HepG2 (cell line): ENCODE results near the gene BCAN. TPM values are rescaled to one million over a fixed set of nuclear protein-coding genes. Genes with fewer than 3 reads are reported as not detected.

Experiments used
- AHR ChIP-seq: IDR thresholded peaks from 2 replicates; pipeline ENCODE4 v1.6.1; 2018; ENCODE audit warnings: missing genetic modification reagents, missing compliant biosample characterization
- DMAP1 ChIP-seq: IDR thresholded peaks from 2 replicates; pipeline ENCODE4 v1.6.1; 2016
- GATAD2A ChIP-seq: IDR thresholded peaks from 2 replicates; pipeline ENCODE4 v1.6.1; 2016
- KMT2A ChIP-seq: sonication (generic); formaldehyde crosslinking; IDR thresholded peaks from 2 replicates; pipeline ENCODE4 v1.4.0; 2020; ENCODE audit warnings: missing genetic modification reagents
- LCORL ChIP-seq, 2 experiments: fragments of 450-650 bp in 1 of 2; sonication (generic) in 1 of 2; formaldehyde crosslinking in 1 of 2; IDR thresholded peaks; 2 replicates each; pipeline versions ENCODE4 v1.5.0 to v1.6.1; 2017 to 2020; ENCODE audit warnings: antibody characterized with exemption in 1 of 2, missing genetic modification reagents in 1 of 2
- PLRG1 ChIP-seq: fragments of 450-650 bp; conservative IDR thresholded peaks from 2 replicates; pipeline ENCODE4 v1.6.1; 2016
- SMARCE1 ChIP-seq: fragments of 450-650 bp; IDR thresholded peaks from 2 replicates; pipeline ENCODE4 v1.6.1; 2017; ENCODE audit warnings: borderline replicate concordance
- TBL1XR1 ChIP-seq: fragments of 150-350 bp; IDR thresholded peaks from 2 replicates; pipeline ENCODE4 v1.6.1; 2014; ENCODE audit warnings: borderline replicate concordance, low read length; ENCODE audit not compliant: partially characterized antibody
- TOPORS ChIP-seq: sonication (generic); formaldehyde crosslinking; IDR thresholded peaks from 2 replicates; pipeline ENCODE4 v1.8.0; 2023; ENCODE audit warnings: mild to moderate bottlenecking, missing genetic modification reagents
- ZBTB26 ChIP-seq: IDR thresholded peaks from 2 replicates; pipeline ENCODE4 v1.6.1; 2016; ENCODE audit warnings: missing compliant biosample characterization, missing genetic modification reagents, borderline replicate concordance
- ZKSCAN5 ChIP-seq: sonication (generic); formaldehyde crosslinking; IDR thresholded peaks from 2 replicates; pipeline ENCODE4 v1.5.1; 2020; ENCODE audit warnings: mild to moderate bottlenecking, missing genetic modification reagents
- ZNF451 ChIP-seq: sonication (generic); formaldehyde crosslinking; IDR thresholded peaks from 2 replicates; pipeline ENCODE4 v1.5.0; 2020; ENCODE audit warnings: mild to moderate bottlenecking, missing genetic modification reagents
- ZNF503 ChIP-seq: sonication (generic); formaldehyde crosslinking; IDR thresholded peaks from 2 replicates; pipeline ENCODE4 v1.4.0; 2020; ENCODE audit warnings: missing genetic modification reagents
- ZNF562 ChIP-seq: sonication (generic); formaldehyde crosslinking; IDR thresholded peaks from 2 replicates; pipeline ENCODE4 v1.8.0; 2022; ENCODE audit warnings: missing genetic modification reagents, borderline replicate concordance
- ZNF761 ChIP-seq: sonication (generic); formaldehyde crosslinking; conservative IDR thresholded peaks from 2 replicates; pipeline ENCODE4 v1.4.0; 2020; ENCODE audit warnings: mild to moderate bottlenecking, missing genetic modification reagents
- polyA plus RNA-seq, 8 experiments: library from polyadenylated mRNA; depleted of rRNA in 3 of 8; stranded (reverse) in 7 of 8; unstranded in 1 of 8; fragments of >200 nt; fragmentation: Illumina TruSeq in 4 of 8; extraction: Trizol in 4 of 8; gene quantifications; 2 replicates each; pipeline versions ENCODE4 v1.2.1 to v1.2.3, GENCODE V29; 2011 to 2016; ENCODE audit warnings: low read depth in 4 of 8, missing spikeins in 1 of 8, mixed read lengths in 1 of 8; ENCODE audit not compliant: insufficient read depth in 1 of 8
- total RNA-seq, 5 experiments: library from RNA; depleted of rRNA; stranded (reverse); fragments of >200 nt; fragmentation: Illumina TruSeq; extraction: Trizol; gene quantifications; 2 replicates each; pipeline ENCODE4 v1.2.3, GENCODE V29; 2016; ENCODE audit warnings: low read depth in 1 of 5
- TF ChIP-seq, protein P1 (sequence below): sonication (generic); formaldehyde crosslinking; IDR thresholded peaks from 2 replicates; pipeline ENCODE4 v1.4.0; 2020; ENCODE audit warnings: missing genetic modification reagents
- TF ChIP-seq, protein P2 (sequence below): sonication (generic); formaldehyde crosslinking; IDR thresholded peaks from 2 replicates; pipeline ENCODE4 v1.5.0; 2020; ENCODE audit warnings: missing genetic modification reagents
- TF ChIP-seq, protein P3 (sequence below): sonication (generic); formaldehyde crosslinking; IDR thresholded peaks from 2 replicates; pipeline ENCODE4 v1.5.0; 2020; ENCODE audit warnings: mild to moderate bottlenecking, missing genetic modification reagents
- TF ChIP-seq, protein P4 (sequence below): sonication (generic); formaldehyde crosslinking; IDR thresholded peaks from 2 replicates; pipeline ENCODE4 v1.4.0; 2020; ENCODE audit warnings: missing genetic modification reagents
- TF ChIP-seq, protein P5 (sequence below): sonication (generic); formaldehyde crosslinking; IDR thresholded peaks from 2 replicates; pipeline ENCODE4 v1.4.0; 2020; ENCODE audit warnings: mild to moderate bottlenecking, missing genetic modification reagents, borderline replicate concordance

The BCAN gene
- total and polyA plus RNA-seq, 2 of the 13 experiments (the other 11 are each of a cell fraction or from before 2014, with no cell fraction given), result not detected

DNA sequence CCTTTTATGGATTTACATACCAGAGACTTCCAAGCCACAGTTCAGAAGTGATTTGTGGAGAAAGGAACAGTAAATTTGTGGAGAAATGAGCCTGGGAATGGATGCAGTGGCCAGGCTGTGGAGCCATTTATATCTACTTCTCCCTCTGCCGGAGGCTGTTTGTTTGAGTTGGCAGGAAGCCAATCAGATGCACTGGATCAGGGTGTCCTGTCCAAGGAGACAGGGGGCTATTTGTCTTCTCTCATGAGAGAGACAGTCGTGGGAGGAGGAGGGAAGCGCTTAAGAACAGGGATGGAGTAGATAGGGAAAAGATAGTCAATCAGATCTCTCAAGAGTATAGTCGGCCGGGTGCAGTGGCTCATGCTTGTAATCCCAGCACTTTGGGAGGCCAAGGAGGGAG lies 25.5 kb upstream of the BCAN start (continued):
- TF ChIP-seq, protein P1, sequence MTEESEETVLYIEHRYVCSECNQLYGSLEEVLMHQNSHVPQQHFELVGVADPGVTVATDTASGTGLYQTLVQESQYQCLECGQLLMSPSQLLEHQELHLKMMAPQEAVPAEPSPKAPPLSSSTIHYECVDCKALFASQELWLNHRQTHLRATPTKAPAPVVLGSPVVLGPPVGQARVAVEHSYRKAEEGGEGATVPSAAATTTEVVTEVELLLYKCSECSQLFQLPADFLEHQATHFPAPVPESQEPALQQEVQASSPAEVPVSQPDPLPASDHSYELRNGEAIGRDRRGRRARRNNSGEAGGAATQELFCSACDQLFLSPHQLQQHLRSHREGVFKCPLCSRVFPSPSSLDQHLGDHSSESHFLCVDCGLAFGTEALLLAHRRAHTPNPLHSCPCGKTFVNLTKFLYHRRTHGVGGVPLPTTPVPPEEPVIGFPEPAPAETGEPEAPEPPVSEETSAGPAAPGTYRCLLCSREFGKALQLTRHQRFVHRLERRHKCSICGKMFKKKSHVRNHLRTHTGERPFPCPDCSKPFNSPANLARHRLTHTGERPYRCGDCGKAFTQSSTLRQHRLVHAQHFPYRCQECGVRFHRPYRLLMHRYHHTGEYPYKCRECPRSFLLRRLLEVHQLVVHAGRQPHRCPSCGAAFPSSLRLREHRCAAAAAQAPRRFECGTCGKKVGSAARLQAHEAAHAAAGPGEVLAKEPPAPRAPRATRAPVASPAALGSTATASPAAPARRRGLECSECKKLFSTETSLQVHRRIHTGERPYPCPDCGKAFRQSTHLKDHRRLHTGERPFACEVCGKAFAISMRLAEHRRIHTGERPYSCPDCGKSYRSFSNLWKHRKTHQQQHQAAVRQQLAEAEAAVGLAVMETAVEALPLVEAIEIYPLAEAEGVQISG (CRISPR knock-in tag), result 0 out of 2 replicates have a peak, but pooled peaks have one; percentile 15
- no peak for TF ChIP-seq KMT2A (CRISPR knock-in tag)
- no peak for TF ChIP-seq DMAP1
- TF ChIP-seq, protein P2, sequence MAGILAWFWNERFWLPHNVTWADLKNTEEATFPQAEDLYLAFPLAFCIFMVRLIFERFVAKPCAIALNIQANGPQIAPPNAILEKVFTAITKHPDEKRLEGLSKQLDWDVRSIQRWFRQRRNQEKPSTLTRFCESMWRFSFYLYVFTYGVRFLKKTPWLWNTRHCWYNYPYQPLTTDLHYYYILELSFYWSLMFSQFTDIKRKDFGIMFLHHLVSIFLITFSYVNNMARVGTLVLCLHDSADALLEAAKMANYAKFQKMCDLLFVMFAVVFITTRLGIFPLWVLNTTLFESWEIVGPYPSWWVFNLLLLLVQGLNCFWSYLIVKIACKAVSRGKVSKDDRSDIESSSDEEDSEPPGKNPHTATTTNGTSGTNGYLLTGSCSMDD, result no peak
- no peak for TF ChIP-seq ZNF761
- TF ChIP-seq ZBTB26, result no peak
- peak; percentile 34; the same call in 1 of the 2 replicates for TF ChIP-seq GATAD2A (CRISPR knock-in tag)
- no peak for TF ChIP-seq PLRG1
- no peak for TF ChIP-seq ZKSCAN5 (CRISPR knock-in tag)
- TF ChIP-seq, protein P3, sequence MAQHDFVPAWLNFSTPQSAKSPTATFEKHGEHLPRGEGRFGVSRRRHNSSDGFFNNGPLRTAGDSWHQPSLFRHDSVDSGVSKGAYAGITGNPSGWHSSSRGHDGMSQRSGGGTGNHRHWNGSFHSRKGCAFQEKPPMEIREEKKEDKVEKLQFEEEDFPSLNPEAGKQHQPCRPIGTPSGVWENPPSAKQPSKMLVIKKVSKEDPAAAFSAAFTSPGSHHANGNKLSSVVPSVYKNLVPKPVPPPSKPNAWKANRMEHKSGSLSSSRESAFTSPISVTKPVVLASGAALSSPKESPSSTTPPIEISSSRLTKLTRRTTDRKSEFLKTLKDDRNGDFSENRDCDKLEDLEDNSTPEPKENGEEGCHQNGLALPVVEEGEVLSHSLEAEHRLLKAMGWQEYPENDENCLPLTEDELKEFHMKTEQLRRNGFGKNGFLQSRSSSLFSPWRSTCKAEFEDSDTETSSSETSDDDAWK (CRISPR knock-in tag), result no peak
- TF ChIP-seq TBL1XR1, result no peak
- TF ChIP-seq, protein P4, sequence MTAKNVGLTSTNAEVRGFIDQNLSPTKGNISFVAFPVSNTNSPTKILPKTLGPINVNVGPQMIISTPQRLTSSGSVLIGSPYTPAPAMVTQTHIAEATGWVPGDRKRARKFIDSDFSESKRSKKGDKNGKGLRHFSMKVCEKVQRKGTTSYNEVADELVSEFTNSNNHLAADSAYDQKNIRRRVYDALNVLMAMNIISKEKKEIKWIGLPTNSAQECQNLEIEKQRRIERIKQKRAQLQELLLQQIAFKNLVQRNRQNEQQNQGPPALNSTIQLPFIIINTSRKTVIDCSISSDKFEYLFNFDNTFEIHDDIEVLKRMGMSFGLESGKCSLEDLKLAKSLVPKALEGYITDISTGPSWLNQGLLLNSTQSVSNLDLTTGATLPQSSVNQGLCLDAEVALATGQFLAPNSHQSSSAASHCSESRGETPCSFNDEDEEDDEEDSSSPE (CRISPR knock-in tag), result no peak
- no peak for TF ChIP-seq ZNF503 (CRISPR knock-in tag)
- no peak for TF ChIP-seq TOPORS (CRISPR knock-in tag)
- TF ChIP-seq AHR (CRISPR knock-in tag), result no peak
- TF ChIP-seq SMARCE1, result no peak
- TF ChIP-seq, protein P5, sequence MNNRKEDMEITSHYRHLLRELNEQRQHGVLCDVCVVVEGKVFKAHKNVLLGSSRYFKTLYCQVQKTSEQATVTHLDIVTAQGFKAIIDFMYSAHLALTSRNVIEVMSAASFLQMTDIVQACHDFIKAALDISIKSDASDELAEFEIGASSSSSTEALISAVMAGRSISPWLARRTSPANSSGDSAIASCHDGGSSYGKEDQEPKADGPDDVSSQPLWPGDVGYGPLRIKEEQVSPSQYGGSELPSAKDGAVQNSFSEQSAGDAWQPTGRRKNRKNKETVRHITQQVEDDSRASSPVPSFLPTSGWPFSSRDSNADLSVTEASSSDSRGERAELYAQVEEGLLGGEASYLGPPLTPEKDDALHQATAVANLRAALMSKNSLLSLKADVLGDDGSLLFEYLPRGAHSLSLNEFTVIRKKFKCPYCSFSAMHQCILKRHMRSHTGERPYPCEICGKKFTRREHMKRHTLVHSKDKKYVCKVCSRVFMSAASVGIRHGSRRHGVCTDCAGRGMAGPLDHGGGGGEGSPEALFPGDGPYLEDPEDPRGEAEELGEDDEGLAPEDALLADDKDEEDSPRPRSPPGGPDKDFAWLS (CRISPR knock-in tag), result no peak
- TF ChIP-seq ZNF451 (CRISPR knock-in tag), result no peak
- TF ChIP-seq ZNF562 (CRISPR knock-in tag), result no peak
- peak; percentile 42; the same call in 1 of the 2 replicates for TF ChIP-seq LCORL (IDR thresholded peaks at IDR 0.05)
- TF ChIP-seq LCORL (CRISPR knock-in tag; IDR thresholded peaks at IDR 0.05), result no peak
